Measurements from ENCODE around the gene KRTAP10-3.
"Not testable (repeated sequence)": the region's sequence is repeated elsewhere in the genome, so short reads cannot be mapped to it uniquely, and the experiment has no call there.

Gene KRTAP10-3

DNA sequence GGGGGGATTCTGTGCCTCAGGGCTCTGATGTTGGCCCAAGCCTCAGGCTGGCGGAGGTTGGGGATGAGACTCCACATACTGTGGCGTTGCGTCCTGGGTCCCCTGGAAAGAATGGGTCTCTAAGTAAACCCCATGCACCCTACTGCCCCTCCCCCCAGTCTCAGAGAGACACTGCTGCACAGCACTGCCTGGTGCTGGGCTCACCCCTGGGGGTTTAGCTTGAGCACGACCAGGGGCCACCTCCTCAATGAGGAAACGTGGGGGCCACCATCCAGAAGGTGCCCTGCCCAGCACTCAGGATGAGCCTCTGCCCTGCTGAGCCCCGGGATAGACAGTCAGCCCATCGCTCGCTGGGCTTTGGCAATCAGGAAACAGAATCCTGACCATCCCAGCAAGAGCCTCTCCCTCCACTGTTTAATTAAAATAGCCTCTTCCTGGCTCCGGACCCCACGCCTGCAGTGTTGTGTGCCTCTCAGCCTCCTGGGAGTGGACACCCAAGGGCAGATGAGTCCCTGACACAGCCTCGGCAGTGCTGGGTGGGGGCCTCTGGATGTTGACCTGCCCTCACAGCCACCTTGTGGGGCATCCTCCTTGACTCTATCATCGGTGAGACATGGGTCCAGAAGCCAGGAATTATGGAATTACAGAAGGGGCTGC is 11.4 kb upstream of the KRTAP10-3 start:
- DNase-seq, result no peak

- no peak for DNase-seq
These were observed 10.3 kb upstream of the KRTAP10-3 start for GRCh38 chr21:44568667-44569556.

DNA sequence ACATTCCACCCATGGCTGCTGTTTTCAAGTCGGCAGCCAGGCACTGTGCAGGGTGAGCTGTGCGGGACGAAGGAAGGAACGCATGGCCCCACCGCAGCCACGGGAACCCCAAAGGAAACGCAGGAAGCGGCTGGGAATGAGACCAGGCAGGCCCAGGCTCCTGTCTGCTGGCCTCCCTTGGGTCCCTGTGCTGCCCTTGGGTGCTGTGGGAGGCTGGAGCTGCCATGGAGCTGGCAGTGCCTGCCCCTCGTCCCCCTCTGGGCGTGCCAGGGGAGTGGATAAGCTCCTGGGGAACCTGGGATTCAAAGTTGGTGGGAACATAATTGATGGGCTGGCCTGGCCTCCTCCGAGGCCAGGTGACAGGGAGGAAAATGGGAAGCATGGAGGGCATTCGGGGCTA is 9.7 kb upstream of the KRTAP10-3 start:
- DNase-seq, result no peak

- DNase-seq, result no peak
These were observed 9.0 kb upstream of the KRTAP10-3 start for GRCh38 chr21:44567481-44568171.

DNA sequence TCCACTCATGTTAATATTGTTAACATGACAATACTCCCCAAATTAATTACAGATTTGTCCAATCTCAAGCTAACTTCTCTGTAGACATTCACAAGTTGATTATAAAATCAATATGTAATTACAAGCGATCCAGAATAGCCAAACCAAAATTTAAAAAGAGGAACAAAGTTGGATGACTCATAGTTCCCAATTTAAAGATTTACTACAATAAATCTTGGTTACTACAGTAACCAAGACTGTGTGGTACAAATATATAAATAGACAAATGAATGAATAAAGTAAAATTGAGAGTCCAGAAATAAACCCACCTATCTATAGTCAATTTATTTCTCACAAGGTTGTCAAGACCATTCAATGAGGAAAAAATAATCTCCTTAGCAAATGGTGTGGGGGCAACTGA is 7.8 kb upstream of the KRTAP10-3 start:
- DNase-seq, result no peak

DNA sequence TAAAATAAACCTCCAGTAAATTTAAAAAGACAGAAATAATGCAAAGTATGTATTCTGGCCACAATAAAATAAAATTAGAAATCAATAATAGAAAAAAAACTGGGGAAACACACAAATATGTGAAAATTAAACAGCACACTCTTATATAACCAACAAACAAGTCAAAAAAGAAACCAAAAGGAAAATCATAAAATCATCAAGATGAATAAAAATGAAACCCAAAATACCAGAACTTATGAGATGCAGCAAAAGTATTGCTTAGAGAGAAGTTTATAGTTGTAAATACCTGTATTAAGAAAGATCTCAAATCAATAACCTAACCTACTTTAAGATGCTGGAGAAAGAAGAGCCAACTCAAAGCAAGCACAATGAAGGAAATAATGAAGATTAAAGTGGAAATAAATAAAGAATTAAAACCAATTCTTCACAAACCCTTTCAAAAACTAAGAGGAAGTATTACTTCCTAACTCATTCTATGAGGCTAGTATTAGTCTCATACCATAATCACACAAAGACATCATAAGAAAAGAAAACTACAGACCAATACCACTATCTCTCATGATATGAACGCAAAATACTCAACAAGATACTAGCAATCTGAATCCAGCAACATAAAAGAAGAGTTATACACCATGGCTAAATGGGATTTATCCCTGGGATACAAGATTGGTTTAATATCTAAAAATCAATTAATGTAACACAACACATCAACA is 6.4 kb upstream of the KRTAP10-3 start:
- DNase-seq, result no peak

GRCh38 chr21:44564099-44564498 is 5.5 kb upstream of the KRTAP10-3 start:
- no peak for DNase-seq

GRCh38 chr21:44558329-44558675 is 293 bp downstream of the KRTAP10-3 start:
- DNase-seq, result not testable (repeated sequence)

DNA sequence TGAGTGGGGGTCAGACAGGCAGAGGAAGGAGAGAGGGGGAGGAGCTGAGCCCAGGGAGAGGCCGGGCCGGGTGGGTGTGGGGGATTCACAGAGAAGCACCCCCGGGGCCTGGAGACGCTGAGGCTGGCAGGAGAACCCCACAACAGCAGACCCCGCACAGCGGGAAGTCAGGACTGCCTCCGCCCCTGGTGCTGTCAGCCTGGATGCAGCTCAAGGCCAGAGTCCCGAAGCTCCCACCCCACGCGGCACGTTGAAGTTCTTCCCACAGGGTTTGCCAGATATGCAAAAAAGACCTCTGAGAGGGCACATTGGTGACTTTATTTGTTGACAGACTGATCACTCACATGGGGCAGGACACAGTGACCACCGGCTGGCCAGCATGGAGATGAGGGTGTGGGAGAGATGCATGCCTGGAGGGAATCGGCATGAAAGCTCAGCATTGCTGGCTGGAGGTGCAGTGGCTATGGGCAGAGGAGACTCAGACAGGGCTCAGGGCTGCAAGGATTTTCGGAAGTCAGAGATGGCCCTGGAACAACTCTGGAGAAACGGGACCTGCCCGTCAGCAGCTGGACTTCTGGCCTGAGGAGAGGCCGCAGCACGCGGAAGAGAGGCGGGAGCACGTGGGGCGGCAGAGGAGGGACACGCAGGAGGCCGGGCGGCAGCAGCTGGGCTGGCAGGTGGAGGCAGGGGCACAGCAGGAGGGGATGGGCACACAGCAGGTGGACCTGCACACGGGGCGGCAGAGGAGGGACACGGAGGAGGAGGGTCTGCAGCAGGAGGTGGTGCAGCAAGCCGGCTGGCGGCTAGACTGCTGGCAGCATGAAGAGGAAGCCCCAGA is 885 bp downstream of the KRTAP10-3 start:
- DNase-seq, result no peak

DNA sequence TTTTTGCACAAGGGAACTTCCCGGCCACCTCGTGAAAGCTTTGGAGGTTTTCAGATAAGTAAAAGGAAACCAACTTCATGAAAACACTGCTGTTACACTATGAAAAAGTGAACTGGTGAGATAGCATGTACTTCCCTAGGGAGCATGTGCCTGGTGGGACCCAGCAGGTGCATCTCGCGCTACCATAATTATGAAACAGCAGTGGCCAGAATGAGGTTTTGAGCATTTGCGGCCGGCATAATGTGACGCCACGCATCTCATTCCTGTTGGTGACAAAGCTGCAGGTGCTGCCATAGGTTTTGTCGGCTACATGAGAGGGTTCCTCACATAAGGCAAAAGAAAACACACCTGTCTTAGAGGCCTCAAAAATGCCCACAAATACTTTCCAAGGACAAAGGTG is 1.7 kb downstream of the KRTAP10-3 start:
- no peak for DNase-seq

DNA sequence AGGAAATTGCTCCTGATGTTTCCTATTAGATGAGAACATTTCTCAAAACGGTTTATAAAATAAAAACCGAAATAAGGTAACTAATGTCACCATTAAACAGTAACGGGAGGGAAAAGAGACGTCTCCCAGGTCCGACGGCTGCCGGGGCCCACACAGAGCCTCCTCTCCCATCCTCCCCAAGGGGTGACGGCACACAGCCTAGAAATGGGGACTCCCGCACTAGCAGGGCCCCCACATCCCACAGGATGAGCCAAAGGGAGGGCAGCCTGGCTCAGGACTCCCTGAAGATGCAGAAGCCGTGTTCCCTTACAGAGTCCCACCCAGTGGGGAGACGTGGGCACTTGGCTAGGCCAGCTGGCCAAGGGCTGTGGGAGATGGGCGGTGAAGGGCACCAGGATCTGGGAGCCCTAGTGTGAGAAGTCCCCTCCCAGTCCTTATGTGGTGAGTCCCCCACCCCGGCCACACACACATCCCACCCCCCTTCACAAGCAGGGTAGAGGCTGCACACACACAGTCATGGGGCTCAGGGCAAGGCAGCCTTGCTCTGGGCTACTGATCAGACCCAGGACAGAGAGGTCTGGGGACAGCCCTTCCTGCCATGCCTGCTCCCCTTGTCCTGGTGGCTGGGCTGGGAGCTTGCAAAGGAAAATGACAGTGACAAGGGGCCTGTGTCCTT is 3.3 kb downstream of the KRTAP10-3 start:
- DNase-seq, result no peak

GRCh38 chr21:44552681-44553080 is 5.9 kb downstream of the KRTAP10-3 start:
- no peak for DNase-seq

GRCh38 chr21:44552136-44552535 is 6.5 kb downstream of the KRTAP10-3 start:
- DNase-seq, result no peak

DNA sequence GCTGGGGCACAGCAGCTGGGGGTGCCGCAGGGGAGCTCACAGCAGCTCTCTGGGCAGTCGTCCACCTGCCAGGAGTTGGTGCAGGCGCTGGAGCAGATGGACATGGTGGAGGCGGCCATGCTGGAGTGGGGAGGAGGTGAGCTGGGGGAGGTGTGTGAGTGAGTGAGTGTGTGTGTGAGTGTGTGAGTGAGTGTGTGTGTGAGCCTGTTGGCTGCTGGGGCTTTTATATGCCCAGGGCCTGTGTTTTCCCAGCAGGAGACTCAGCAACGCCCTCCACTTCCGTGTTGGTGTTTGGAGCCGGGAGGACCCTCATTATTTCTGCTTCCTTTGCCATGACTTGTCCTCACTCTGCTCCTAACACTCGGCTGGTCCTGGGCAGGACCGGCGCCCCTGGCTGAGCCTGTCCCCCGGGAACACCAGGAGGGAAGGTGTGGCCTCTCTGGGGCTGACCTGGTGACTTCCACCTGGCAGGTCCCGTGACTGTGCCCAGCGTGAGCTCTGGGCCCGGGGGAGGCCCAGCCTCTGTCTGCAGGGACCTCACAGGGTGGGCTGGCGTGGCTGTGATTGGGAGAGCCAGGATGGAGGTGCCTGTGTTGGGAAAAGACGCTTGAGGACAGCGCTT is 7.1 kb downstream of the KRTAP10-3 start, which contains the start of gene KRTAP10-2:
Gene KRTAP10-2, minus strand, starts transcription at position 166 of the 622 bp plus-strand sequence. Its CDS starts 47 bp downstream, at position 119.
- DNase-seq, result no peak

DNA sequence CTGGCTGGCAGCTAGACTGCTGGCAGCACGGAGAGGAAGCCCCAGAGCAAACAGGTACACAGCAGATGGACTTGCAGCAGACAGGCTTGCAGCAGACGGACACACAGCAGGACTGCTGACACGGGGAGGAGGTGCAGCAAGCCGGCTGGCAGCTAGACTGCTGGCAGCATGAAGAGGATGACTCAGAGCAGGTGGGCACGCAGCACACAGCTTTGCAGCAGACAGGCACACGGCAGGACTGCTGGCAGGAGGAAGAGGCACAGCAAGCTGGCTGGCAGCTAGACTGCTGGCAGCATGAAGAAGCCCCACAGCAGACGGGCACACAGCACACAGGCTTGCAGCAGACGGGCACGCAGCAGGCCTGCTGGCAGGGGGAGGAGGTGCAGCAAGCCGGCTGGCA is 7.8 kb downstream of the KRTAP10-3 start:
- DNase-seq, result no peak

DNA sequence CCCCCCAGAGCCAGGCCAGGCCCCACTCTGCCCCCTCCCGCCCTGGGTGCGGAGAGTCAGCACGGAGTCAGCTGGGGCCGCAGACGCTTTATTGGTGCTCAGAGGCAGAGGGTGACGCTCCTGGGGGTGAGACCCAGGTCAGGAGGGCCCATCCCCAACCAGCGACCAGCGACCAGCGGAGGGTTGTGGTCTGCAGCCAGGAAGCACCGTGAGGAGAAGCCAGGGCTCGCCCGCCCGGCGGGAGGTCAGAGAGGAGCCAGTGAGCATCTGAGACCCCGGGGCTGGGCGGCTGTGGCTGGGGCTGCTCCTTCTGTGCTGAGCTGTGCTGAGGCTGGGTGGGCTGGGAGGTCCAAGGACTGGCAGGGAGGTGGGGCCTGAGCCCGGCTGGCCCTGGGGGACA is 8.3 kb downstream of the KRTAP10-3 start:
- not testable (repeated sequence) for DNase-seq

- DNase-seq, result no peak
These were observed 8.9 kb downstream of the KRTAP10-3 start for GRCh38 chr21:44549525-44550211.

DNA sequence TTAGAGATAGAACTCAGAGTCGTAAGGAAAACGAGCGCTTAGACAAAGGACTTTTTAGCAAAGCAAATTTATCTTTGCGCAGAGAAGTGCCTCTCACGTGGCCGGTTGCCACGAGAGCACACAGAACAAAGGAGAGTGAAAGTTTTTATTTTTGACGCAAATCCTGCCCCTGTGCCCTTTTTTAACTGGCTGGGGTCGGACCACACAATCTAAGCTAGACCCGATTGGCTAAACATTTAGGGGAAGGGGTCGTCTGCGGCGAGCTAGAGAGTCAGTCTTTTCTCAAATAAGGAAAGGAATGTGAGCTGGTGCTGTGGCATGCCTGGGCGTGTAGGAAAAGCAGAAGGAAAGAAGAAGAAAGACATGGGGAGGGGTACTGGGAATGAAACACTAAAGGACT is 9.7 kb downstream of the KRTAP10-3 start:
- no peak for DNase-seq

DNA sequence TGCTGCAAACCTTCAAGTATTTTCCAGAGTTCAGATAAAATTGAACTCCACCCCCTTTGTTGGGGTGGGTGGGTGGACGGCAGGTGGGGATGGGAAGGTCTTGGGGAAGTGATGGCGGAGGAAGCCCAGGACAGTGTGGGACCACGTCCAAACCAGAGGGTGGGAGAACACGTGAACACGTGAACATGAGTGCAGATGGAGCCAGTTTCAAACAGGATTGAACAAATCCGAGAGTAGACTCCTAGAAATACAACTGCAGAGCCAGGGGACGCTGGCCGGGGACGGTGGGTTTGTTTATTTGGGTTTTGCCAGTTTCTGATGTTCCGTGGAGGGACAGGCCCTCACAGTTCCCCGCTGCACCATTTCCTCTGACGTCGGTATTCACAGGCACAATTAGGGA is 10.2 kb downstream of the KRTAP10-3 start:
- DNase-seq, result no peak

GRCh38 chr21:44547656-44548331 is 10.8 kb downstream of the KRTAP10-3 start:
- DNase-seq, result peak; percentile 24 to 29
